NT2/D1 (cell line): ENCODE data around the gene SH3BP2.

Source experiments
- DNase-seq: peaks from one replicate; pipeline ENCODE4 v3.0.0-alpha.2; 2011; ENCODE audit warnings: low read depth, low spot score
- H3K27me3 ChIP-seq: 2 replicates; pipeline ENCODE4 v1.6.0; 2011; ENCODE audit warnings: mild to moderate bottlenecking; ENCODE audit not compliant: insufficient read length, insufficient read depth
- H3K36me3 ChIP-seq: 2 replicates; pipeline ENCODE4 v1.6.1; 2011; ENCODE audit warnings: mild to moderate bottlenecking, low read length, mixed read lengths; ENCODE audit not compliant: insufficient read depth, insufficient read length
- H3K4me1 ChIP-seq: 2 replicates; pipeline ENCODE4 v1.5.1; 2011; ENCODE audit not compliant: insufficient read depth, insufficient read length
- H3K4me3 ChIP-seq: 2 replicates; pipeline ENCODE4 v1.5.1; 2011; ENCODE audit warnings: low read depth; ENCODE audit not compliant: insufficient read length
- H3K9ac ChIP-seq: 2 replicates; pipeline ENCODE4 v1.6.0; 2011; ENCODE audit warnings: low read depth; ENCODE audit not compliant: insufficient read length
- H3K9me3 ChIP-seq: 2 replicates; pipeline ENCODE4 v1.5.1; 2011; ENCODE audit warnings: mild to moderate bottlenecking, low read length; ENCODE audit not compliant: insufficient read depth
- SUZ12 ChIP-seq: IDR thresholded peaks from 2 replicates; pipeline ENCODE4 v1.6.1; 2011; ENCODE audit not compliant: insufficient read length, insufficient read depth; ENCODE audit errors: extremely low read depth
- YY1 ChIP-seq: IDR thresholded peaks from 2 replicates; pipeline ENCODE4 v1.6.1; 2011; ENCODE audit not compliant: insufficient read length, insufficient read depth
- ZNF274 ChIP-seq: IDR thresholded peaks from 2 replicates; pipeline ENCODE4 v1.6.1; 2011; ENCODE audit warnings: mild to moderate bottlenecking, low read depth, low read length

The SH3BP2 gene

DNA sequence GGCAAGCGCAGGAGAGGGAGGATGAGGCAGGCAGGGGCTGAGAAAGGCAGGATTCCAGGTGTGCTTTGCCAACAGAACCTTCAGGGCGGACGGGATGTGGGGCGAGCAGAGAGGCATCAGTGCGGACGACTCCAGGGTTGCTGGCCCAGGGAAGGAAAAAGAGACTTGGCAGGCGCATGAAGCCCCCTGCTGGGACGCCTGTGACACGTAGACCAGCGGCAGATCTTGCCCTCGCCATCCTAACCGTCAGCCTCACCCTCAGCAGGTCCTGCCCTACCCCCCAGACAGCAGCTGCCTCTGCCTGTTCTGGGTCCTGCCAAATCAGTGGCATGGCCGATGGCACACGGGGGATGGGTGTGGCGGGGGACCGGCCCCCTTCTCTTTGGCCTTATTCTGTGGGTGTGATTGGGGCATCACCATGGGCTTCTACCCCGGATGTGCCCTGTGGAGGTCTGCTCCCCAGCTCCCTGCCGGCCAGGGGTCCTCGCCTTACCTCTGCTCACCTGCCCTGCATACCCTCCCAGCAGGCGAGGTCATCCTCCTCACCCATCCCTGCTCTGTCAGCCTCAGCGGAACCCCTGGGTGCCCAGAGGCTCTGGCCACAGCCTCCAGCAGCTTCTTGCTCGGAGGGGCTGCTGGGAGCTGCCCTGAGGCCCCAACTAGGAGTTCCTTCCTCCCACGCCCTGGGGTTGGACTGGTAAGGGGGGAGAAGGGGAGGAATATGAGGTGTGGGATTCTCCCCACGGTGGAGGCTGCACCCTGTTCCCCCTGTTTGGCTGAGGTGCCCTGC is 2.9 kb upstream of the SH3BP2 start:
- Histone ChIP-seq H3K9me3 (no peaks in the 10 kb centered on the region), H3K36me3 (no peaks in the 10 kb centered on the region), H3K4me3 (no peak overlapping the region), H3K4me1 (peaks cover 46% of the 10 kb centered on the region), H3K27me3 (peaks cover 28% of the 10 kb centered on the region), H3K9ac (peak overlapping the region; percentile 36)
- DNase-seq = no peak
- TF ChIP-seq SUZ12 (no peak), YY1 (no peak), ZNF274 (no peak)

GRCh38 chr4:2790583-2791517 is 2.0 kb upstream of the SH3BP2 start:
- Histone ChIP-seq H3K36me3 (no peaks in the 10 kb centered on the region), H3K27me3 (peaks cover 29% of the 10 kb centered on the region), H3K4me1 (peaks cover 52% of the 10 kb centered on the region), H3K9ac (peak overlapping the region; percentile 36), H3K4me3 (no peak overlapping the region), H3K9me3 (no peaks in the 10 kb centered on the region)
- no peak for DNase-seq
- TF ChIP-seq YY1 = no peak
- TF ChIP-seq ZNF274 = no peak
- no peak for TF ChIP-seq SUZ12

DNA sequence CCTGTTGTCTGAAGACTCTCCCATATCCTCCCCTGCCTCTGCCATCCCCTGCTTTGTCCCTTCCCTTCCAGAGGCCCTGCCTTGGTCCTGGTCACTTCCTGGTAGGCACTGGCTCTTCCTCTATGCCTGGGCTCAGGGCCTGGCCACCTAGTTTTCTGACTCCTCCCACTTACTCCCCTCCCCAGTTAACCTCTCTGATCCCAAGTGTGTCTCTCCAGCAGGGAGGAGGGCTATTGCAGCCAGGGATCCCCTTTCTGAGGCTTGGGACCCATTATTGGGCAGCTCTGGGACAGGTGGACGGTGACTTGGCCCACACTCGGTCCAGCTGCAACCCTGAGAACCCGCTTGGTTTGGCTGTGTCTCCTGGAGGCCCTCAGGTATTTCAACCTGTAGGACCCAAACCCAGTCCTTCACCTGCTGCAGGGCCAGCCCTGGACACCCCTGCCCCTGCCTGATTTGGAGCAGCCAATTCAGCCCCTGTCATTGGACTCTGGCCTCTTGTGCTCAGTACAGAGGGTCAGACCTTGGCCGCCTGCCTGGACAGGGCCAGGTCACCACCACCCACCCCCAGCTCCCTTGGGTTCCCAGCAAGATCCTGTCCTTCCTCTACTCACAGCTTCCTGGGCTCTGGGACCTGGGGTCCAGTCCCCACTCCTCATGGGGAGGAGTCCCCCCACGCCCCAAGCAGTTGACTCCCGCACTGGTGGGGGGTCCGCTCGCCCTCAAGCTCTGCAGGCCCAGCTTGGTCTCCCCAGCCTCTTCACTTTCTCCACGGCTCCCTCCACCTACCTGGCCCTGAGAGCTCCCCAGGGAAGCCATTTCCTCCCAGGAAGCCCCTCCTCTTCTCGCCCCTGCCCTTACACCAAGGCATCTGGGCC is 1.1 kb upstream of the SH3BP2 start:
- DNase-seq = no peak
- peaks cover 48% of the 10 kb centered on the region for H3K4me1 ChIP-seq
- TF ChIP-seq ZNF274 (no peak), YY1 (no peak), SUZ12 (no peak)
- H3K9me3 ChIP-seq = no peaks in the 10 kb centered on the region
- H3K27me3 ChIP-seq = peaks cover 29% of the 10 kb centered on the region
- no peak overlapping the region for H3K4me3 ChIP-seq
- no peak overlapping the region for H3K9ac ChIP-seq
- H3K36me3 ChIP-seq = no peaks in the 10 kb centered on the region

DNA sequence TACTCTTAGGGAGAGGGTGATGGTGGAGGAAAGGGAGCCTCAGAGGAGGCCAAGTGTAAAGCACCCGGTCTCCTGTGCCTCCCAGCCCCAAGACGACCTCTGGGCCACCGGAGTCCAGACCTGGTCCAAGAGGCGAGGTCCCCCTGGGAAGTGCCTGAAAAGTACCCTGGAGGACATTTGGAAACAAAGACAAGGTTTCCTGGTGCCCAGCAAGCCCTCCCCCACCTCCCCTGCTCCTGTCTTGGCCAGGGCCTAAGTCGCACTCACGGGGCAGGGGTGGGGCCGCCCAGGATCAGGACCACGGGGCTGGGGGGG is 532 bp upstream of the SH3BP2 start:
- DNase-seq = no peak
- peaks cover 29% of the 10 kb centered on the region for H3K27me3 ChIP-seq
- no peaks in the 10 kb centered on the region for H3K36me3 ChIP-seq
- no peak for TF ChIP-seq YY1
- no peak for TF ChIP-seq SUZ12
- no peak for TF ChIP-seq ZNF274
- H3K4me1 ChIP-seq = peaks cover 45% of the 10 kb centered on the region
- H3K4me3 ChIP-seq = no peak overlapping the region
- no peaks in the 10 kb centered on the region for H3K9me3 ChIP-seq
- H3K9ac ChIP-seq = no peak overlapping the region

- peak overlapping the region; percentile 52 for H3K9ac ChIP-seq
- peaks cover 39% of the 10 kb centered on the region for H3K4me1 ChIP-seq
Observed at GRCh38 chr4:2793586-2794485, 951 bp downstream of the SH3BP2 start.

More at GRCh38 chr4:2793586-2794485, 951 bp downstream of the SH3BP2 start:
- Histone ChIP-seq H3K36me3 (no peaks in the 10 kb centered on the region), H3K9me3 (no peaks in the 10 kb centered on the region), H3K4me3 (peak overlapping the region; percentile 24), H3K27me3 (peaks cover 29% of the 10 kb centered on the region)
- DNase-seq = no peak
- no peak for TF ChIP-seq ZNF274
- TF ChIP-seq SUZ12 = no peak
- TF ChIP-seq YY1 = no peak
